WTC11 (cell line): ENCODE results near the gene LAGE3.
A peak's percentile ranks its signal among the peaks of the same experiment; 100 is the strongest.

Experiments
- ATF2 ChIP-seq: sonication (generic); formaldehyde crosslinking; IDR thresholded peaks from 2 replicates; pipeline ENCODE4 v1.8.1; 2022; ENCODE audit warnings: low read depth, missing genetic modification reagents, borderline replicate concordance
- ATF3 ChIP-seq: sonication (generic); formaldehyde crosslinking; conservative IDR thresholded peaks from 2 replicates; pipeline ENCODE4 v1.8.1; 2022; ENCODE audit warnings: mild to moderate bottlenecking, missing genetic modification reagents
- CTCF ChIP-seq: fragments of 200-600 bp; IDR thresholded peaks from 2 replicates; pipeline ENCODE4 v1.8.0; 2022; ENCODE audit warnings: antibody characterized with exemption
- E2F1 ChIP-seq: sonication (generic); formaldehyde crosslinking; IDR thresholded peaks from 2 replicates; pipeline ENCODE4 v1.8.0; 2022; ENCODE audit warnings: mild to moderate bottlenecking, missing genetic modification reagents
- ESRRA ChIP-seq: sonication (generic); formaldehyde crosslinking; IDR thresholded peaks from 2 replicates; pipeline ENCODE4 v1.8.1; 2022; ENCODE audit warnings: mild to moderate bottlenecking, missing genetic modification reagents, borderline replicate concordance
- FOXP1 ChIP-seq: sonication (generic); formaldehyde crosslinking; IDR thresholded peaks from 2 replicates; pipeline ENCODE4 v1.8.0; 2022; ENCODE audit warnings: missing genetic modification reagents, mild to moderate bottlenecking, moderate library complexity, borderline replicate concordance
- USF1 ChIP-seq: sonication (generic); formaldehyde crosslinking; IDR thresholded peaks from 2 replicates; pipeline ENCODE4 v1.8.0; 2022; ENCODE audit warnings: mild to moderate bottlenecking, missing genetic modification reagents

- TF ChIP-seq FOXP1: no peak
- no peak for TF ChIP-seq E2F1 (CRISPR knock-in tag)
- TF ChIP-seq CTCF: no peak
- peak; percentile 93 for TF ChIP-seq USF1 (CRISPR knock-in tag)
- no peak for TF ChIP-seq ESRRA (CRISPR knock-in tag)
- no peak for TF ChIP-seq ATF3 (CRISPR knock-in tag)
- no peak for TF ChIP-seq ATF2 (CRISPR knock-in tag)
Measured at GRCh38 chrX:154428176-154429171, 50.6 kb downstream of the LAGE3 start, which contains the start of gene ATP6AP1.
